KBM-7 (cell line): ENCODE measurements around the gene NAE1.

ENCODE experiments used
- DNase-seq: peaks from one replicate; pipeline ENCODE4 v3.0.0-alpha.2; 2015
- in situ Hi-C: fragments of 300-500 bp; cut with MboI; formaldehyde crosslinking; loops from 2 replicates; pipeline ENCODE4 v1.14.3; 2020; ENCODE audit warnings: low sequenced_read_pairs, low pct_unique_long_range_greater_than_20kb, mixed read lengths

NAE1 gene

GRCh38 chr16:66853261-66854139 is 22.7 kb upstream of the NAE1 start:
- in situ Hi-C loops = loop anchor here (25.0 kb wide), 1 partner anchor 441 kb away; no protein-coding TSS in a partner anchor
- DNase-seq = peak; percentile 35

GRCh38 chr16:66851166-66851964 is 20.6 kb upstream of the NAE1 start:
- DNase-seq = no peak
- in situ Hi-C loops = loop anchor here (25.0 kb wide), 1 partner anchor 439 kb away; no protein-coding TSS in a partner anchor

- in situ Hi-C loops = loop anchor here (25.0 kb wide), 1 partner anchor 438 kb away; no protein-coding TSS in a partner anchor
- DNase-seq = no peak
These were observed 19.5 kb upstream of the NAE1 start for GRCh38 chr16:66850115-66850815.

DNA sequence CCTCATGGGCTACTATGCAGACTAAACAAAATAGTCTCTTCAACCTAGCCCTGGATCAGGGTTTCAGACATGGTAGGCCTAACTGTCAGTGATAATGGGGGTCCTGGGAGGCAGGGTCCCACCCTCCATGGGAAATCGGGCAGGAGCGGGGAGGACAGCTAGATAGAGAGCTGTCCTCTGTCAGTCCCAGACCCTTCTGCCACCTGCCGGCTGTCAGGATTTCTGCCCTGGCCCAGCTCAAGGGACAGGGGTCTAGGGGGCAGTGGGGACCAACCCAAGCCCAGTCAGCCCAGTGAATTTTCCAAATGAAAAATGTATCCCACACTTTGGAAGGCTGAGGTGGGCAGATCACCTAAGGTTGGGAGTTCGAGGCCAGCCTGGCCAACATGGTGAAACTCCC is 18.8 kb upstream of the NAE1 start:
- in situ Hi-C loops = no loop called here
- no peak for DNase-seq

DNA sequence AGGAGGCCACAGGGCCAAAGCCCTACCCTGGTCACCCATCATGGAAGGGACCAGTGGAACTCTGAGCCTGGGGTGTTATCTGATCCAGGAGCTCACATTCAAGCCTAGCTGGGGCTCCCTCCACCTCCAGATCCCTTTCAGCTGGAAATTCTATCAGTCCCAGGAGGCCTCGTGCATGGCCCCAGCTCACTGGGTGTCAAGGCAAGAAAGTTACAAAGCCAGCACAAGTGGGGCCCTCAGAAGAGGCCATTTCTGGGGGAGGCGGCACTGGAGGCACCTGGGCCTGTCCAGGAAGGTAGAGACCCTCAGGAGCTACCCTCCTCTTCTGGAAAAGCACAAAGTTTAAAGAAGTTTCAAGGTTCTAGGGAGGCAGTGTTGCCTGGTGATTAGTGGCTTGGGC is 18.2 kb upstream of the NAE1 start:
- in situ Hi-C loops = no loop called here
- DNase-seq = no peak

GRCh38 chr16:66848172-66848571 is 17.4 kb upstream of the NAE1 start:
- in situ Hi-C loops = no loop called here
- no peak for DNase-seq

GRCh38 chr16:66847533-66848067 is 16.8 kb upstream of the NAE1 start:
- no peak for DNase-seq
- in situ Hi-C loops = no loop called here

DNA sequence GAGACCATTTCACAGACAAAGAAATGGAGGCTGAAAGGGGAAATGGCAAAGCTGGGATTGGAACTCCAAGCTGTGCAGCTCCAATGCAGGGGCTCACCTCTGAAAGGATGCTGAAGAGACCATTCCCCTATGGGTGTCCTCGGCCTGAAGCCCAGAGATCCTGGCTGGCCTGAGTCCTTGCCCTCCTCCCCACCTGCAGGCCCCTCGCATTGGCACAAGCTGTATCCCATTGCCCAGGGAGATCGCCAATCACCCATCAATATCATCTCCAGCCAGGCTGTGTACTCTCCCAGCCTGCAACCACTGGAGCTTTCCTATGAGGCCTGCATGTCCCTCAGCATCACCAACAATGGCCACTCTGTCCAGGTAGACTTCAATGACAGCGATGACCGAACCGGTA is 16.1 kb upstream of the NAE1 start:
- DNase-seq = no peak
- in situ Hi-C loops = no loop called here

DNA sequence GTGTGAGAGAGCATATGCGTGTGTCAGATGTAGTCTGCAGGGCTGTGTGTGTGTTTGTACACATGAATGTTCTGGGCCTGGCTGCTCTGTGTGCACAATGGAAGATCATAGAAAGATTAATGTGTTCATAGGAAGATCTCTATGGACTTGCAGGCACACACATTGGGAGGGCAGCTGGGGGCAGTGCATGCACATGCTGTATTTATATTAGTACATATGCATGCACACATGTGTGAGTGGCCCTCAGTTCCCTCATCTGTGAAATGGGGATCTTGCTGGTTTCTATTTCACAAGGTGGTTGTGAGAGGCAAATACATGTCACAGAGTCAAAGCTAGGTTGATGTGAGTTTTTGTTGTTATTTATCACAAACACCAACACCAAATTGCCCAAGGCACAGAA is 15.5 kb upstream of the NAE1 start:
- in situ Hi-C loops = no loop called here
- DNase-seq = no peak

- DNase-seq = no peak
- in situ Hi-C loops = no loop called here
These were observed 15.0 kb upstream of the NAE1 start for GRCh38 chr16:66845791-66846221.

DNA sequence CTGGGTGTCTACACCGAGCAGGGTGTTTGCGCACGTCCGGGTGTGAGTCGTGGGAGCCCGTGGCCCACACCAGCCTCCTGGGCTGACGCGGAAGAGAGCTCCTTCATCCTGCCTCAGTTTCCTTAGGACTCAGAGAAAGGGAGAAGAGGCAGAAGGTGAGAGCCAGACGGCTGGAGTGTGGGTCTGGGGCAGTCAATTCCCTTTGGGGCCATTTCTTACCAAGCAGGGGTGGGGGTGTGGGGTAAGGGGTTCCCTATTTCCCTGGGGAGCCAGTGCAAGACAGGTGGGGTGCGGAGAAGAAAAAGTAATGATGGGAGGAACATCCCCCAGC is 14.3 kb upstream of the NAE1 start:
- in situ Hi-C loops = no loop called here
- DNase-seq = no peak

- no peak for DNase-seq
- in situ Hi-C loops = no loop called here
These were observed 13.7 kb upstream of the NAE1 start, which contains the start of gene CA7 for GRCh38 chr16:66844342-66845079. Gene CA7 (plus strand): TSS chr16:66844414. CDS start chr16:66844488, 74 bp downstream.

DNA sequence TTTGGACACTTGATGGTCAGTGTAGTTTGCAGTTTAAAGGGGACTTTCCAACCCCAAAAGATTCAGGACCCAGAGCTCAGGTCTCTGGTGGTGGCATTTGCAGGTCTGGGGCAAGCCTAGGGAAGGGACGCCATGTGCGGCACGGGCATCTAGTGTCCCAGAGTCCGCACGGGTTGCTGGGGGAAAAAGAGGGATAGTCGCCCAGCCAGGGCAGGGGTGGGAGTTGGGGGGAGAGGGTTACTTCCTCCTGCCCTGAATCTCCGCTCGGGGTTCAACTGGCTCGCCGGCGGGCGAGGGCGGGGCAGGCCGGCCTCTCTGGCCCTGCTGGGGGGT is 13.2 kb upstream of the NAE1 start:
- no peak for DNase-seq
- in situ Hi-C loops = no loop called here

- DNase-seq = no peak
- in situ Hi-C loops = no loop called here
These were observed 12.4 kb upstream of the NAE1 start for GRCh38 chr16:66843191-66843590.

GRCh38 chr16:66842765-66843164 is 12.0 kb upstream of the NAE1 start:
- no peak for DNase-seq
- in situ Hi-C loops = no loop called here

- in situ Hi-C loops = no loop called here
- DNase-seq = no peak
These were observed 10.6 kb upstream of the NAE1 start for GRCh38 chr16:66841366-66841765.

DNA sequence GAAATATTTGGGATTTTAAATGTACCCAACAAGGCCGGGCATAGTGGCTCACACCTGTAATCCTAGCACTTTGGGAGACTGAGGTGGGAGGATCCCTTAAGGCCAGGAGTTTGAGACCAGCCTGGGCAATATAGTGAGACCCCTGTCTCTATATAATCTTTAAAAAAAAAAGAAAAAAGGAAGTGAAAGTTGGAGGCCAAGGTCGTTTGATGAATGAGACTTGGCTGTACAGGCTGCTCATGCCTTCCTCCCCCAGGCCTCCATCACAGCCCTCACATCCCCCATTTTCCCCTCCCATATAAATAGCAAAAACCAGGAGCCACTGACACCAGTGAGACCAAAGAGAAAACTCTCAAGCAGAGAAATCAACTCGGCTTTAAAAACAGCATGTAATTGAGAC is 10.1 kb upstream of the NAE1 start:
- peak; percentile 17 for DNase-seq
- in situ Hi-C loops = no loop called here

- no peak for DNase-seq
- in situ Hi-C loops = no loop called here
These were observed 4.0 kb upstream of the NAE1 start for GRCh38 chr16:66834746-66835145.
